ENCODE data around the gene MRPL43. TPM values are rescaled to one million over a fixed set of nuclear protein-coding genes. Genes with fewer than 3 reads are reported as not detected.

The MRPL43 gene
- total and polyA plus RNA-seq, 10 of the 15 experiments (the other 5 are each of a cell fraction or from before 2014, with no cell fraction given) = 16.6 to 108 (median 65.1) TPM

DNA sequence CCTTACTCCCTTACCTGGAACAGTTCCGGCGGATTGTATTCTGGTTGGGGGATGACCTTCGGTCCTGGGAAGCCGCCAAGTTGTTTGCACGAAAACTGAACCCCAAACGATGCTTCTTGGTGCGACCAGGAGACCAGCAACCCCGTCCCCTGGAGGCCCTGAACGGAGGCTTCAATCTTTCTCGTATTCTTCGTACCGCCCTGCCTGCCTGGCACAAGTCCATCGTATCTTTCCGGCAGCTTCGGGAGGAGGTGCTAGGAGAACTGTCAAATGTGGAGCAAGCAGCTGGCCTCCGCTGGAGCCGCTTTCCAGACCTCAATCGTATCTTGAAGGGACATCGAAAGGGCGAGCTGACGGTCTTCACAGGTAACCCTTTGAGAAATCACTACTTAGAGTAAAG, 1.8 kb upstream of the MRPL43 start:
- H3K4me3 ChIP-seq = no peak overlapping the region; the same call in 1 of the 2 replicates
- TF ChIP-seq CHD2 (IDR thresholded peaks at IDR 0.05; ENCODE audit: borderline replicate concordance, low read depth, low read length) (no peak), NR2C1 (IDR thresholded peaks at IDR 0.05) (no peak)
- TF ChIP-seq, protein P1, sequence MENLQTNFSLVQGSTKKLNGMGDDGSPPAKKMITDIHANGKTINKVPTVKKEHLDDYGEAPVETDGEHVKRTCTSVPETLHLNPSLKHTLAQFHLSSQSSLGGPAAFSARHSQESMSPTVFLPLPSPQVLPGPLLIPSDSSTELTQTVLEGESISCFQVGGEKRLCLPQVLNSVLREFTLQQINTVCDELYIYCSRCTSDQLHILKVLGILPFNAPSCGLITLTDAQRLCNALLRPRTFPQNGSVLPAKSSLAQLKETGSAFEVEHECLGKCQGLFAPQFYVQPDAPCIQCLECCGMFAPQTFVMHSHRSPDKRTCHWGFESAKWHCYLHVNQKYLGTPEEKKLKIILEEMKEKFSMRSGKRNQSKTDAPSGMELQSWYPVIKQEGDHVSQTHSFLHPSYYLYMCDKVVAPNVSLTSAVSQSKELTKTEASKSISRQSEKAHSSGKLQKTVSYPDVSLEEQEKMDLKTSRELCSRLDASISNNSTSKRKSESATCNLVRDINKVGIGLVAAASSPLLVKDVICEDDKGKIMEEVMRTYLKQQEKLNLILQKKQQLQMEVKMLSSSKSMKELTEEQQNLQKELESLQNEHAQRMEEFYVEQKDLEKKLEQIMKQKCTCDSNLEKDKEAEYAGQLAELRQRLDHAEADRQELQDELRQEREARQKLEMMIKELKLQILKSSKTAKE (IDR thresholded peaks at IDR 0.05; ENCODE audit: low read depth, poor library complexity, severe bottlenecking) = no peak
- TF ChIP-seq, protein P2, sequence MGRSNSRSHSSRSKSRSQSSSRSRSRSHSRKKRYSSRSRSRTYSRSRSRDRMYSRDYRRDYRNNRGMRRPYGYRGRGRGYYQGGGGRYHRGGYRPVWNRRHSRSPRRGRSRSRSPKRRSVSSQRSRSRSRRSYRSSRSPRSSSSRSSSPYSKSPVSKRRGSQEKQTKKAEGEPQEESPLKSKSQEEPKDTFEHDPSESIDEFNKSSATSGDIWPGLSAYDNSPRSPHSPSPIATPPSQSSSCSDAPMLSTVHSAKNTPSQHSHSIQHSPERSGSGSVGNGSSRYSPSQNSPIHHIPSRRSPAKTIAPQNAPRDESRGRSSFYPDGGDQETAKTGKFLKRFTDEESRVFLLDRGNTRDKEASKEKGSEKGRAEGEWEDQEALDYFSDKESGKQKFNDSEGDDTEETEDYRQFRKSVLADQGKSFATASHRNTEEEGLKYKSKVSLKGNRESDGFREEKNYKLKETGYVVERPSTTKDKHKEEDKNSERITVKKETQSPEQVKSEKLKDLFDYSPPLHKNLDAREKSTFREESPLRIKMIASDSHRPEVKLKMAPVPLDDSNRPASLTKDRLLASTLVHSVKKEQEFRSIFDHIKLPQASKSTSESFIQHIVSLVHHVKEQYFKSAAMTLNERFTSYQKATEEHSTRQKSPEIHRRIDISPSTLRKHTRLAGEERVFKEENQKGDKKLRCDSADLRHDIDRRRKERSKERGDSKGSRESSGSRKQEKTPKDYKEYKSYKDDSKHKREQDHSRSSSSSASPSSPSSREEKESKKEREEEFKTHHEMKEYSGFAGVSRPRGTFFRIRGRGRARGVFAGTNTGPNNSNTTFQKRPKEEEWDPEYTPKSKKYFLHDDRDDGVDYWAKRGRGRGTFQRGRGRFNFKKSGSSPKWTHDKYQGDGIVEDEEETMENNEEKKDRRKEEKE (IDR thresholded peaks at IDR 0.05) = no peak
- TF ChIP-seq, protein P3, sequence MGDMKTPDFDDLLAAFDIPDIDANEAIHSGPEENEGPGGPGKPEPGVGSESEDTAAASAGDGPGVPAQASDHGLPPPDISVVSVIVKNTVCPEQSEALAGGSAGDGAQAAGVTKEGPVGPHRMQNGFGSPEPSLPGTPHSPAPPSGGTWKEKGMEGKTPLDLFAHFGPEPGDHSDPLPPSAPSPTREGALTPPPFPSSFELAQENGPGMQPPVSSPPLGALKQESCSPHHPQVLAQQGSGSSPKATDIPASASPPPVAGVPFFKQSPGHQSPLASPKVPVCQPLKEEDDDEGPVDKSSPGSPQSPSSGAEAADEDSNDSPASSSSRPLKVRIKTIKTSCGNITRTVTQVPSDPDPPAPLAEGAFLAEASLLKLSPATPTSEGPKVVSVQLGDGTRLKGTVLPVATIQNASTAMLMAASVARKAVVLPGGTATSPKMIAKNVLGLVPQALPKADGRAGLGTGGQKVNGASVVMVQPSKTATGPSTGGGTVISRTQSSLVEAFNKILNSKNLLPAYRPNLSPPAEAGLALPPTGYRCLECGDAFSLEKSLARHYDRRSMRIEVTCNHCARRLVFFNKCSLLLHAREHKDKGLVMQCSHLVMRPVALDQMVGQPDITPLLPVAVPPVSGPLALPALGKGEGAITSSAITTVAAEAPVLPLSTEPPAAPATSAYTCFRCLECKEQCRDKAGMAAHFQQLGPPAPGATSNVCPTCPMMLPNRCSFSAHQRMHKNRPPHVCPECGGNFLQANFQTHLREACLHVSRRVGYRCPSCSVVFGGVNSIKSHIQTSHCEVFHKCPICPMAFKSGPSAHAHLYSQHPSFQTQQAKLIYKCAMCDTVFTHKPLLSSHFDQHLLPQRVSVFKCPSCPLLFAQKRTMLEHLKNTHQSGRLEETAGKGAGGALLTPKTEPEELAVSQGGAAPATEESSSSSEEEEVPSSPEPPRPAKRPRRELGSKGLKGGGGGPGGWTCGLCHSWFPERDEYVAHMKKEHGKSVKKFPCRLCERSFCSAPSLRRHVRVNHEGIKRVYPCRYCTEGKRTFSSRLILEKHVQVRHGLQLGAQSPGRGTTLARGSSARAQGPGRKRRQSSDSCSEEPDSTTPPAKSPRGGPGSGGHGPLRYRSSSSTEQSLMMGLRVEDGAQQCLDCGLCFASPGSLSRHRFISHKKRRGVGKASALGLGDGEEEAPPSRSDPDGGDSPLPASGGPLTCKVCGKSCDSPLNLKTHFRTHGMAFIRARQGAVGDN (IDR thresholded peaks at IDR 0.05) = no peak
- no peak for DNase-seq (ENCODE audit: low read depth, low spot score)
- no peak overlapping the region for H2AFZ ChIP-seq (ENCODE audit: control insufficient read depth, low read depth, low read length)
- no peaks in the 10 kb centered on the region for H3K9me3 ChIP-seq (replicated peaks; ENCODE audit: control insufficient read depth, insufficient read depth, low read length)
- peaks cover 37% of the 10 kb centered on the region for H3K79me2 ChIP-seq (ENCODE audit: control insufficient read depth, insufficient read depth, low read length)
- no peak overlapping the region for H3K9ac ChIP-seq (ENCODE audit: control insufficient read depth, insufficient read depth, low read length)
- no peak for FAIRE-seq
- H3K4me1 ChIP-seq (ENCODE audit: control insufficient read depth, insufficient read depth, low read length) = peaks cover 16% of the 10 kb centered on the region
- in situ Hi-C loops (cut with MboI) = no loop called here
- no peaks in the 10 kb centered on the region for H3K27me3 ChIP-seq (replicated peaks in 1 of 2; ENCODE audit: control insufficient read depth in 2 of 2, insufficient read depth in 2 of 2, low read length in 1 of 2)
- no TSS peak for BruUV-seq (replicated peaks)
- ChIA-PET CTCF (interaction anchor here (5.5 kb wide), 1 partner anchor 8 kb away, joined by 42 read pairs; no protein-coding TSS in a partner anchor), RAD21 (ENCODE audit: unreplicated experiment) (no interaction called here), POLR2A (interaction anchor here (1.3 kb wide), 1 partner anchor 8 kb away, joined by 3 read pairs; no protein-coding TSS in a partner anchor), SMC1A (ENCODE audit: uncharacterized antibody, unreplicated experiment) (no interaction called here)
- H3K27ac ChIP-seq (ENCODE audit: control insufficient read depth, insufficient read depth) = no peak overlapping the region
- ATAC-seq = no peak
- peak overlapping the region; percentile 100; the same call in 1 of the 2 replicates for H3K4me2 ChIP-seq (ENCODE audit: control insufficient read depth, insufficient read depth)
- intact Hi-C loops (cut with micrococcal nuclease; ENCODE audit: unreplicated experiment) = no loop called here
- peaks cover 14% of the 10 kb centered on the region in 2 experiments for H3K36me3 ChIP-seq (ENCODE audit: control insufficient read depth in 2 of 2, insufficient read depth in 2 of 2, low read length in 1 of 2)
- H4K20me1 ChIP-seq (ENCODE audit: control insufficient read depth, insufficient read depth) = no peaks in the 10 kb centered on the region
- WGBS (ENCODE audit: insufficient coverage, insufficient replicate concordance, low lambda C conversion rate, missing lambda C conversion rate) = 95% methylated on average over 21 of the region's 21 CpGs

All from GM12878 (cell line).